Caco-2 (cell line): Measurements from ENCODE around the gene SMYD5. TPM values are rescaled to one million over a fixed set of nuclear protein-coding genes. Genes with fewer than 3 reads are reported as not detected.

Experiments
- BruUV-seq: library from RNA; stranded (reverse); fragments of 400-500 nt; replicated peaks from 2 replicates; lab custom pipeline; 2021; lab: Mats Ljungman, UMichigan
- CTCF ChIA-PET: fragments of 300-600 bp; sonication (Branson Sonifier 250); formaldehyde crosslinking; loops from one replicate; lab custom pipeline; 2022; ENCODE audit warnings: antibody characterized with exemption; lab: Charles Lee
- POLR2A ChIA-PET: fragments of 300-600 bp; sonication (Branson Sonifier 250); formaldehyde crosslinking; loops from one replicate; lab custom pipeline; 2022; ENCODE audit warnings: antibody characterized with exemption; lab: Charles Lee
- DNase-seq, 2 experiments: peaks; one replicate each; pipeline versions ENCODE4 v3.0.0 to v3.0.0-alpha.2; 2020 to 2022
- H3K27me3 ChIP-seq: replicated peaks from 2 replicates; pipeline ENCODE4 v1.6.0; 2011; ENCODE audit warnings: low read length; ENCODE audit not compliant: control insufficient read depth, insufficient read depth
- H3K36me3 ChIP-seq: 2 replicates; pipeline ENCODE4 v1.5.1; 2011; ENCODE audit warnings: low read length; ENCODE audit not compliant: control insufficient read depth, insufficient read depth
- H3K4me1 ChIP-seq: fragments of 250-450 bp; sonication (Bioruptor Pico); 2 replicates; pipeline ENCODE4 v1.5.1; 2020; ENCODE audit warnings: mild to moderate bottlenecking
- H3K4me3 ChIP-seq: 2 replicates; pipeline ENCODE4 v1.5.1; 2011; ENCODE audit warnings: low read depth, mild to moderate bottlenecking, control low read depth, low read length
- H3K9me3 ChIP-seq: fragments of 250-450 bp; sonication (Bioruptor Pico); 2 replicates; pipeline ENCODE4 v1.5.1; 2020; ENCODE audit warnings: mild to moderate bottlenecking, moderate library complexity
- H3K27ac Mint-ChIP-seq: one replicate; pipeline ENCODE4 v1.8.0; 2022; ENCODE audit warnings: mixed read lengths; ENCODE audit not compliant: unreplicated experiment
- H3K27me3 Mint-ChIP-seq: one replicate; pipeline ENCODE4 v1.8.0; 2022; ENCODE audit warnings: mixed read lengths; ENCODE audit not compliant: insufficient read depth, unreplicated experiment
- H3K36me3 Mint-ChIP-seq: one replicate; pipeline ENCODE4 v1.8.0; 2022; ENCODE audit warnings: mild to moderate bottlenecking, mixed read lengths; ENCODE audit not compliant: insufficient read depth, unreplicated experiment
- H3K4me1 Mint-ChIP-seq: one replicate; pipeline ENCODE4 v1.8.0; 2022; ENCODE audit warnings: low read depth, mixed read lengths; ENCODE audit not compliant: unreplicated experiment
- H3K4me3 Mint-ChIP-seq: one replicate; pipeline ENCODE4 v1.8.0; 2022; ENCODE audit warnings: mild to moderate bottlenecking, moderate library complexity, mixed read lengths; ENCODE audit not compliant: unreplicated experiment
- H3K9me3 Mint-ChIP-seq: one replicate; pipeline ENCODE4 v1.8.0; 2022; ENCODE audit warnings: mixed read lengths; ENCODE audit not compliant: unreplicated experiment
- CTCF ChIP-seq, 2 experiments: fragments of 200-600 bp in 1 of 2; IDR thresholded peaks; 1 replicate in 1 of 2; 2 replicates in 1 of 2; pipeline versions ENCODE4 v1.5.1 to v1.8.0; 2011 to 2022; ENCODE audit warnings: antibody characterized with exemption in 1 of 2, control low read depth in 1 of 2, inconsistent platforms in 1 of 2, low read depth in 1 of 2, low read length in 1 of 2, mild to moderate bottlenecking in 1 of 2, moderate library complexity in 1 of 2; ENCODE audit not compliant: insufficient read depth in 1 of 2, severe bottlenecking in 1 of 2, unreplicated experiment in 1 of 2
- intact Hi-C: fragments of 100-400 bp; cut with micrococcal nuclease; formaldehyde crosslinking; loops from one replicate; pipeline ENCODE4 v1.10.0; 2022; ENCODE audit not compliant: unreplicated experiment
- total RNA-seq: library from RNA; stranded (reverse); gene quantifications from 2 replicates; pipeline ENCODE4 v1.2.3, GENCODE V29; 2022

The SMYD5 gene
- total RNA-seq, 1 experiment from 2014 or later = 65.8 TPM

GRCh38 chr2:73202156-73203054 lies 11.6 kb upstream of the SMYD5 start, which contains the start of gene NOTO:
NOTO (plus strand) TSS chr2:73202574; CDS start chr2:73202667, 93 bp downstream.
- H3K4me3 Mint-ChIP-seq = peak within 1 kb of the TSS; percentile 27
- BruUV-seq = no TSS peak
- Histone ChIP-seq H3K27me3 (no peaks in the 10 kb centered on the region), H3K4me1 (no peaks in the 10 kb centered on the region; the same call in 1 of the 2 replicates), H3K4me3 (peak within 1 kb of the TSS; percentile 15; the same call in 1 of the 2 replicates), H3K9me3 (no peaks in the 10 kb centered on the region), H3K36me3 (no peaks in the 10 kb centered on the region)
- H3K9me3 Mint-ChIP-seq = no peaks in the 10 kb centered on the region
- H3K36me3 Mint-ChIP-seq = no peaks in the 10 kb centered on the region
- POLR2A ChIA-PET = no interaction called here
- DNase-seq = no peak
- CTCF ChIA-PET = interaction anchor here (0.5 to 1.4 kb wide), 3 partner anchors 10 to 25 kb away, joined by 4 to 6 read pairs (median 4); no protein-coding TSS in a partner anchor
- intact Hi-C loops = no loop called here
- H3K4me1 Mint-ChIP-seq = no peaks in the 10 kb centered on the region
- no peak within 1 kb of the TSS for H3K27ac Mint-ChIP-seq
- H3K27me3 Mint-ChIP-seq = no peaks in the 10 kb centered on the region
- TF ChIP-seq CTCF (IDR thresholded peaks at IDR 0.05; ENCODE audit: insufficient read depth in 1 of 2, low read depth in 1 of 2, low read length in 1 of 2, severe bottlenecking in 1 of 2, unreplicated experiment in 1 of 2) = no peak

GRCh38 chr2:73203055-73203681 lies 10.9 kb upstream of the SMYD5 start:
- Mint-ChIP-seq H3K4me3 (no peak overlapping the region), H3K27me3 (no peaks in the 10 kb centered on the region), H3K27ac (no peak overlapping the region), H3K9me3 (no peaks in the 10 kb centered on the region), H3K4me1 (no peaks in the 10 kb centered on the region), H3K36me3 (no peaks in the 10 kb centered on the region)
- DNase-seq = no peak
- intact Hi-C loops = no loop called here
- POLR2A ChIA-PET = no interaction called here
- Histone ChIP-seq H3K36me3 (no peaks in the 10 kb centered on the region), H3K4me3 (no peak overlapping the region), H3K4me1 (no peaks in the 10 kb centered on the region; the same call in 1 of the 2 replicates), H3K9me3 (no peaks in the 10 kb centered on the region), H3K27me3 (no peaks in the 10 kb centered on the region)
- no peak for TF ChIP-seq CTCF (IDR thresholded peaks at IDR 0.05; ENCODE audit: insufficient read depth in 1 of 2, low read depth in 1 of 2, low read length in 1 of 2, severe bottlenecking in 1 of 2, unreplicated experiment in 1 of 2)
- CTCF ChIA-PET = no interaction called here
- BruUV-seq = no TSS peak

GRCh38 chr2:73205611-73206010 lies 8.4 kb upstream of the SMYD5 start:
- H3K27me3 Mint-ChIP-seq = no peaks in the 10 kb centered on the region
- Histone ChIP-seq H3K27me3 (no peaks in the 10 kb centered on the region), H3K9me3 (no peaks in the 10 kb centered on the region), H3K36me3 (no peaks in the 10 kb centered on the region), H3K4me1 (no peaks in the 10 kb centered on the region), H3K4me3 (no peak overlapping the region)
- ChIA-PET CTCF (no interaction called here), POLR2A (no interaction called here)
- H3K36me3 Mint-ChIP-seq = no peaks in the 10 kb centered on the region
- intact Hi-C loops = no loop called here
- H3K27ac Mint-ChIP-seq = no peak overlapping the region
- BruUV-seq = no TSS peak
- H3K4me1 Mint-ChIP-seq = no peaks in the 10 kb centered on the region
- H3K9me3 Mint-ChIP-seq = no peaks in the 10 kb centered on the region
- DNase-seq = no peak
- TF ChIP-seq CTCF (IDR thresholded peaks at IDR 0.05; ENCODE audit: insufficient read depth in 1 of 2, low read depth in 1 of 2, low read length in 1 of 2, severe bottlenecking in 1 of 2, unreplicated experiment in 1 of 2) = no peak
- H3K4me3 Mint-ChIP-seq = no peak overlapping the region
